ENCODE data around the gene ADGRB3. TPM values are rescaled to one million over a fixed set of nuclear protein-coding genes. Genes with fewer than 3 reads are reported as not detected.
"Not testable (repeated sequence)": the region's sequence is repeated elsewhere in the genome, so short reads cannot be mapped to it uniquely, and the experiment has no call there.

ADGRB3 gene
- total RNA-seq, 1 donor from 2014 or later: 179 TPM

- no peak for DNase-seq
Measured at GRCh38 chr6:69265706-69266105, 630.6 kb downstream of the ADGRB3 start.

DNA sequence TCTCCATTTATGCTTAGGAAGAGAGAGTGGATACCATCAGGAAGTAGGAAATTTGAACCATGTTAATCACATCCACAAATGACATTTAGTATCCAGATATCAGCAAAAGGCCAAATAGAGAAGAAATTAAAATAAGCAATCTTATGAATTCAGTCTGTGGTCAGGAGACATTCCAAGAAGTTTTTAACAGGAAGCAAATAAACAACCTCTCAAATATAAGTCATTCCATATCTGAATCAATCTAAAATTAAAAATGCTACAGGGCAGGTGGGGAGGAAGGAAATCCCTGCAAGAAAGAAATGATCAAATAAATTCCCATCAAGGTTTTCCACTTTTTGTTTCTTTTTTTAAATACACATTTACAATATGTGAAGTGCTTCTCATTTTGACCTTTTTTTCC lies 641.1 kb downstream of the ADGRB3 start:
- DNase-seq: no peak

DNA sequence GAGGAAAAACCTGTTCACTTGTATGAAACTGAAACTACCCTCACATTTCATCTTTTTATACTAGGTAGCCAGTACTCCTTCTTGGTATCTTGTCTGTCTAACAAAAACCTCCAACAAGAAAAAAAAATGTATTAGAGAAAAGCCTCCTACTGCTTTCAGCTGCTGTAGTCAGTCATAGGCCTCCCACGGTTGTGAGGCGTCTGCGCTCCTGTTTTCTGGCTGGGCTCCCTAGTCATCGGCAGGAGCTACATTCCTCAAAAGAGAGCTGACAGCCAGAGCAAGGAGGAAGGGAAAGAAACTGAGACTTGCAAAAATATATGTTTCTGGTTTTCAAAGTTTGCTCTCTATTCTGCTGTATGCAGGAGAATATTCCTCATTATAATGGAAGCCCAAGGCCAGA lies 644.7 kb downstream of the ADGRB3 start:
- peak; percentile 71 for DNase-seq

GRCh38 chr6:69280858-69281257 lies 645.8 kb downstream of the ADGRB3 start:
- no peak for DNase-seq

DNA sequence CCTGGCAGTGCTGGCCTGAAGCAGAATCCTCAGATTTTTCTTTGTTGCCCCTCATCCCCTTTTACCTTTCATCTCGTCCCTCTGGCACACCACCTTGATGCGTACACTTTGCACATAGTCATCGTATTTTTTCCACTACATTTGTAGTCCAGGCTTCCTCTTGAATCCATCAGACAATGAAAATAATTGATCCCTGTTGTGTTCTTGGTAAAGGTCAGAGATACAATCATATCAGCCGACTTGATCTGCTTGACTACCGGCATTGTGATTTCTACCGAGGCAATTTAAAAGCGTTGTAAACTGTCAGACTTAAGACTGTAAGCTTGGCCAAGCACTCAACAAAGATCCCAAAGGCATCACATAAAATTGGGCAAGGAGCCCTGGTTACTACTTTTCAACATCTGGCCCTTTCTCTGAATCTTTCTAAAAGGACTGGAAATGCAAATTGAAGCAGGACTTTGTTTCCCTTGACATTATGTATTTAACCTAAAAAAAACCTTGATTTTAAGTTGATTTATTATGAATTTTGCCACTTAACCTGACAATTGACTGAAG lies 649.2 kb downstream of the ADGRB3 start:
- no peak for DNase-seq

GRCh38 chr6:69285054-69285453 lies 650.0 kb downstream of the ADGRB3 start:
- no peak for DNase-seq

- no peak for DNase-seq
Measured at GRCh38 chr6:69286331-69286730, 651.2 kb downstream of the ADGRB3 start.

DNA sequence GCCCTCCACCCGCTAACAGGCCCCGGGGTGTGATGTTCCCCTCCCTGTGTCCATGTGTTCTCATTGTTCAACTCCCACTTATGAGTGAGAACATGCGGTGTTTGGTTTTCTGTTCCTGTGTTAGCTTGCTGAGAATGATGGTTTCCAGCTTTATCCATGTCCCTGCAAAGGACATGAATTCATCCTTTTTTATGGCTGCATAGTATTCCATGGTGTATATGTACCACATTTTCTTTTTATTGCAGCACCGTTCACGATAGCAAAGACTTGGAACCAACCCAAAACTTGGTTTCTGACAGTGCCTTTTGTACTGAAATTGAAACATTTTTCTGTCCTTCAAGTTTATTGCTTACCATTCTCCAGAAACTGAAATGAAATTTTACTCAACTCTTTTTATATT lies 653.1 kb downstream of the ADGRB3 start:
- DNase-seq: not testable (repeated sequence)

- DNase-seq: no peak
Measured at GRCh38 chr6:69289689-69290495, 654.8 kb downstream of the ADGRB3 start.

DNA sequence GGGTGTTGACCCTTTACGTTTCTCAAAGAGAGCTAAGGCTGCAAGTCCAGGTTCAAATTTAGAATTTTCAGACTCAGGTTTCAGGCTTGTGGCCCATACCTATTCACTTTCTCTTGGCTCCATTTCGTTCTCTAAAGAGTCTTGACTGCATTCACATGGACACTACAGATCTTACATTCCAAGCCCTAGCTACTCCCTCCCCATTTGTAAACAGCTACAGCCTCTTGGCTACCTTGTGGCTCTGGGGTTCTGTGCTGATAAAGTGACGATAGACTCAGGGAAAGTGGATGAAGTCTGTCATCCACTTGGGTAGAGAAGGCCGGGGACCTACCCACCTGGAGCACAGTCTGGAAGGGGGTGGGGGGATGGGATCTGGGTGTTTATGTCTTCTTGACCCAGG lies 658.4 kb downstream of the ADGRB3 start:
- no peak for DNase-seq

DNA sequence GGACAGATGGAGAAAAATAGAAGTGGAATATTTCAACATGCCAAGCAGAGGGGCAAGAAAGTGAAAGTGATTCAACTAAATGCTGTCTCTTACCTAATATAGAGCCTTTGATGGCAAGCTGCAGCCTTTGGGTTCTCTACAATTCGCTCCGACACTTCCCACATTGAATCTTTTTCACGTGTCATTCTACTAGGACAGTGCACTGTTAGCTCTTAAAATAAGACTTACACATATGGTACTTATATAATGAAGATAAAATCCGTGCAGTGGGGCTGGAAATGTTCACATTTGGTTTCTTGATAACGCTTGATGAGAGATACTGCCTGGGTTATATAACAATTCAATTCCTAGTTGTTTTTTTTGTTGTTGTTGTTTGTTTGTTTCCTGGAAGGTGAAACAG lies 659.3 kb downstream of the ADGRB3 start:
- peak; percentile 24 for DNase-seq

DNA sequence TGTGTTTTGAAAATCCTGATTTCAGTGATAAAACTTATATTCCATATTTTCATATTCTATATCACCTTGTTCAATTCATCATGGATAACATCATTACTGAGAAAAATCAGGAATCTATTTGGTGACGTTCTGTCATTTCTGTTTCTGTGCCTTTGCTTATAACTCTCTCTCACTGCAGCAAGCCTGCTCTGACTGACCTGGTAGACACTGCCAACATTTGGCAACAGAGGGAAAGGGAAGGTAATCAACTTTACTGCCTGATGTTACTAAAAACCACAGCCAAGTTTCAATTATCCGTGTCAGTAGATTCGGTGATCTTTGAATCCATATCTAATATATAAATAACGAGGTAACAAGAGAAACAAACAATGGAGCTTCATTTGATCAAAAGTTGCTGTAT lies 659.8 kb downstream of the ADGRB3 start:
- no peak for DNase-seq

DNA sequence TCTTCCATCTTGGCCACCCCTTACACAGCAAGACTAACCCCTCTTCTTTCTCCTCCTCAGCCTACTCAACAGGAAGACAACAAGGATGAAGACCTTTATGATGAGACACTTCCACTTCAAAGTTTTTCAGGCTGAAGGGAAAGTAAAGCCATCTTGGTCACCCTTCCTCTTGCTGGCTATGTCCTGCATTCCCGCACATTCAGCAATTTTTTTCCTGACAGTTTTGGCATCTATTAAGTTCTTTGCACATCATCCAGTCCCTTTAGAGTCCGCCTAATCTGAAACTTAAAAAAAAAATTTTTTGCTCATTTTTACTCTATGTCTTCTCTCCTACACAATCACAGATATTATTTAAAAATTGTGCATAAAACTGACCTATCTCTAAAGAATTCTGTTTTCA lies 668.3 kb downstream of the ADGRB3 start:
- DNase-seq: no peak

DNA sequence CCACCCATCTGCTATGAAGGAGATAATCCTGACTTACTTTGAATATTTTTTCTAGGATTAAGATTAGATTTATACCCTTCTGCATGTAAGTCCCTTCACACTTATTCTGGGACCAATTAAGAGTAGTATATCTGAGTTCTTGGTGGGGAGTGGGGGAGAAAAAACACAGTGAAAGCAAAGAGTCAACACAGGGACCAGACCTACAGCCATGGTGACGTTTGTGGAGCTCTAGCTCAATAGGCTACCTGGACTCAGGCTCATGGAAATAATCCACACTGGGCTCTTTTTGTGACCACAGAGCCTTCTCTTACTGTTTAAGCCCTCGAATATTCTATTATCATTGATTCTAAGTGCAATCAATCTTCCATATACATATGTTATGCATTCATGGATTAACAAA lies 670.4 kb downstream of the ADGRB3 start:
- no peak for DNase-seq

GRCh38 chr6:69308584-69308983 lies 673.5 kb downstream of the ADGRB3 start:
- DNase-seq: no peak

GRCh38 chr6:69311888-69312287 lies 676.8 kb downstream of the ADGRB3 start:
- DNase-seq: no peak

DNA sequence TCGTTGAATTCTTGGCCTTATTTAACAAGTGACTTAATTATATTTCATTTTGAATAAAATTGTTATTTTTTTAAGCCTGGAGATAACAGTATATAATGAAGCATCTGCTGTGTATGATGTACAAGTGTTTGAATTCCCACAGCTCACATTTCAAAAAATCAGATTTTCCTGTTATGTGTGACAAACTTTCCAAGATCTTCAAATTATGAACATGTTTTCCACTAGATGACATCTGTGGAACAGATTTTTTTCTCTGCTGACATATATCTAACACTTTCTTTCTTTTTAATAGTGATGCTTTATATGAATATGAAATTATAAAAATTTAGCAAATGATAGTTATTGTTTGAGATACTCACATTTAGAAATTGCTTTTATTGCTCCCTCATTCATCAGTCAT lies 678.9 kb downstream of the ADGRB3 start:
- DNase-seq: no peak

DNA sequence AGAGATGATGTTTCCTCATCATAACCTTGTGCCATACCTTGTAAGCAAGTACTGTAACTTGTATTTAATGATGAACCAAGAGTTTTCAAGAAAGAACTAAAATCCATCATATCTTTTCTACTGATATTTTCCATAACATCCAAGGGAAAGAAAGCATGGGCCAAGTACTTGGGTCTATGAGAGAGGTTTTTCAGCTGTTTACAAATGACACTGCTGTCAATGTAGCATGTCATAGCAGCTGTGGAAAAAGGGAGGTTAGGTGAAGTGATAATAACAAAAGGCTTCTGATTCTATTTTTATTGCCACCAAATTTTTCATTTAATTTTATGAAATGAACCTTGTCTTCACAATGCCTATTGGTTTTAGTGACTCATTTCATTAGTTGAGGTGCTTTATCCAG lies 679.4 kb downstream of the ADGRB3 start:
- no peak for DNase-seq

DNA sequence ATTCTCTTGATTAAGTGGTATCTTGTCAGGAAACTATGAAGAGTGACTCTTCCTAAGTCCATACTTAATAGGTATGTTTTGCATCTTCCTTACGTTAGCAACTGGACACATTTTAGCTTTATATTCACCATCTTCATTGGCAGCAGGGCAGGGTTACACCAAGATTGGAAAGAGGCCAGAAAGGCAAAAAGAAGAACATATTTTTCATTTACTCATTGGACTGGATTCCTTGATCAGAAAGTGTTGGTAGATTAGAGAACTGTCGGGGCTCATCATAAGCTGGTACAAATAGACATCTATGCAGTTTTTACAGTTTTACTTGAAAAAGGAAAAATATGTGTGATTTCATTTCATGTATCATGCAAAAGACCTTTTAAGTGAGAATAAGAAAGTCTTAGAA lies 696.8 kb downstream of the ADGRB3 start:
- DNase-seq: no peak

DNA sequence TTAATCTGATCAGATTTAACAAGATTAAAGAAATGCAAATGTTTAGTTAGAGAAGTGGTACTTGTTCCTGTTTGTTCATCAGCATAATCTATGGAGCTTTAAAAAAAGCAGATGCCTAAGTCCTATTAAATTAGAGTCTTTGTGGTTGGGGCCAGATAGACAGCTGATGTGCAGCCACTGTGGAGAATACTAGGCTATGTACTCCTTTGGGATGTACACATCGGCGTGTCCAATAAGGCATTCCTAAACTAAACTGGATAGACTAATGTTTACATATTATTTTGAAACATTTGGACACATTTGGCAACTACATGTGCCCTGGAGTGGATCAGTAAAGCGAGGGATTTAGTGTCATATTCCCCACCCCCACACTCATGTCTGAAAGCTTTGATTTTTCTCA lies 702.2 kb downstream of the ADGRB3 start:
- no peak for DNase-seq

GRCh38 chr6:69338431-69339162 lies 703.5 kb downstream of the ADGRB3 start:
- no peak for DNase-seq

DNA sequence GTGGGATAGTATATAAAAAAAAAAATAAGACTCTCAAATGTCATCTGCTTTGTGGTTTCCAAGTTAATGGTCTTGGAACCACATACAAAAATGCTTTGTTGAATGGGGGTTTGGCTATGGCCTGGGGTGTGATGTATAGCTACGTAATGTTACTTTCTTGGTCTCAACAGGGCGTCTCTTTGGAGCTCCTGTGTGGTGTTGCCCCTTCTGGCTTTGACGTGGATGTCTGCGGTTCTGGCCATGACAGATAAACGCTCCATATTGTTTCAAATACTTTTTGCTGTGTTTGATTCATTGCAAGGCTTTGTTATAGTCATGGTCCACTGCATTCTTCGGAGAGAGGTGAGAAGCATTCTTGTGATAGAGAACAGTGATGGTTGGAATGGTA lies 704.1 kb downstream of the ADGRB3 start:
- DNase-seq: no peak

GRCh38 chr6:69340196-69340595 lies 705.1 kb downstream of the ADGRB3 start:
- no peak for DNase-seq

- DNase-seq: no peak
Measured at GRCh38 chr6:69343851-69344250, 708.8 kb downstream of the ADGRB3 start.

Data from occipital lobe (tissue), 2 donors.